Activated gamma-delta T cell treated with anti-CD3 and anti-CD28 coated beads, Interleukin-2, amount 50 U/mL, for 16 hours (primary cell): ENCODE data around the gene KANSL3.
A peak's percentile ranks its signal among the peaks of the same experiment; 100 is the strongest.
"Not testable (repeated sequence)": the region's sequence is repeated elsewhere in the genome, so short reads cannot be mapped to it uniquely, and the experiment has no call there.

Experiments
- DNase-seq: peaks from one replicate; pipeline ENCODE4 v3.0.0-alpha.2; 2020; ENCODE audit warnings: low read depth

Gene KANSL3

DNA sequence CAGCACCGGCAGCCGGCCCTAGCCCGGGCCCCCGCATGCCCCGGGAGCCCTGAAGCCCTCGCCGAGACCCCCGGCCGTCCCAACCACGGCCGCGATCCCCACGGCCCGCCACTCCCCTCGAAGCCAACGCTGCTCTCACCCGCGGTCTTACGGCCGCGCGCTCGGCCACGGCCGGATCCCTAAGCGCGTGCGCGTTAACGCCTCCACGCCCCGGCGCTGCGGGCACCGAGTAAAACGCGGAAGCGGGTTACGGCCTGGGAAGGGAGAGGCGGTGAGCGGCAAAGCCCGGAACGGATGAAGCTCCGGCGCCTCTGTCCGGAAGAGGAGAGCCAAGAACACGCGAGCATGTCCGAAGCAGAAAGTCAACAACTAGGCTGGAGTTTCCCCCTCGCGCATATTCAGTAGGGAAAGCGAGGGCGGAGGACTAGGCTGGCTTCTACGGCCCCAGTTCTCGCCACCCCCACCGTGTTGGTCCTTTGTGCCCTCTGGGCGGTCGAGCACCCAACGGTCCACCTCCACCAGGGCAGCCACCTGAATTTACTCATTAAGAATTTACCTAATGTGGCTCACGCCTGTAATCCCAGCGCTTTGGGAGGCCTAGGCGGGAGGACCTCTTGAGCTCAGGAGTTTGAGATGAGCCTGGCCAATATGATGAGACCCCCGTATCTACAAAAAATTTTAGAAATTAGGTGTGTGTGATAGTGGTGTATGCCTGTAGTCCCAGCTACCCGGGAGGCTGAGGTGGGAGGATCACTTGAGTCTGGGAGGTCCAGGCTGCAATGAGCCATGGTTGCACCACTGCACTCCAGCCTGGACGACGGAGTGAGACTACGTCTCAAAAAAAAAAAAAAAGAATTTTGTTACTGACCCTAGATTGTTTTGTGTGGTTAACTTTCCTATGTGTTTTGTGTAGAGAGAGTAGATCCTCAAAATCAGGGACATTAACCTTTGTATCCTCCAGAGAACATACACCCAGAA, at the start of gene KANSL3:
KANSL3 (minus strand) TSS at position 169 of the 978 bp plus-strand sequence. CDS start 1,177 bp downstream, outside the sequence.
- peak; percentile 80 for DNase-seq

DNA sequence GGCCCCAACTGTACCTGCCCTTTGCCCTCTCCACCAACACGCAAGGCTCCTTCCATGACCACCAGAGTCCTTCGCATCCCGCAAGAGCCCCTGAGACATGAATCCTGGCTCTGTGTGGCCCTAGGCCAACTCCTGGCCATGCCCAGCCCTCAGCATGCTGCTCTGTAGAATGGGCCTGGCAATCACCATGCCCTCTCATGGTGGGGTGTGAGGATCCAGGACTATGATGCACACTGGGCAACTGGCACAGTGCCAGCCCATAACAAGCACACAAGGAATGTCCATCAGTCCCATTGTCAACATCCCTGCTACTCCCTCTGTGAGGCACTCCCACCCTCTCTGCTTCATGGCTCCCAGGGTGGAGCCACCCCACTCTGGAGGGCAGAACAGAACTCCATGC, 49.2 kb upstream of the KANSL3 start:
- DNase-seq: no peak

DNA sequence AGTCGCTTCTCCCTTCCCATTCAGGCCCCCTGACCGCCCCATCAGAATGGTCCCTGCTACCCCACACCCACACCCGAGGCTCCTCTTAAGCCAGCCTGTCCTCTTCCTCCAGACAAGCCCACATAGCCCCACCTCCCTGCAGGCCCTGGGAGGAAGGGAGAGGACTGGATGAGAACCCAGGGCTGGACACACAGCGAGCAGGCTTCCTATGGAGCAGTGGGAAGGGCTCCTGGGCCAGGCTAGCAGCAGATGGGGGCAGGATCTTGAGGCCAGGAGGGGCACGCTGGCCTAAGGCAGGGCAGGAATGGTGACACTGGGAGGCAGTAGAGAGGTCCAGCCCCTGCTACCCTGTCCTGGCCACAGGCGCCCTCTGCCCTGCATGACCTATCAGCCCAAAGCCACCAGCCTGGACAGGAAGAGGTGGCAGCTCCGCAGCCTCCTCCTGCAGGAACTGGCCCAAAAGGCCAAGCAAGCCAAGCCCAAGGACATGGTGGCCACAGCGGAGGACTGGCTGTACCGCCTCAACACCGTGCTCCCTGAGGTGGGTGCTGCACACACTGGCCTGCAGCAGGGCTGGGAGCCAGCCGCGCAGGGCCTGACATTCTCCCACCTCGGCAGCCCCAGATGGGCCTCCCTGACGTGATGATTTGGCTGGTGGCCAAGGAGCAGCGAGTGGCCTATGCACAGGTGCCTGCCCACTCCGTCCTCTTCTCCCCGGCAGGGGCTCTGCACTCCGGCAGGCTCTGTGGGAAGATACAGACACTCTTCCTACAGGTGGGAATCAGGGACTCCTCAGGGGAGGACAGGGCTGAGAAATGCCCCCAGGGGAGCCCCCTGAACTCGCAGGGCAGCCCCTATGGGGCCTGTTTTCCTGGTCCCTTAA, 47.7 kb upstream of the KANSL3 start:
- no peak for DNase-seq

DNA sequence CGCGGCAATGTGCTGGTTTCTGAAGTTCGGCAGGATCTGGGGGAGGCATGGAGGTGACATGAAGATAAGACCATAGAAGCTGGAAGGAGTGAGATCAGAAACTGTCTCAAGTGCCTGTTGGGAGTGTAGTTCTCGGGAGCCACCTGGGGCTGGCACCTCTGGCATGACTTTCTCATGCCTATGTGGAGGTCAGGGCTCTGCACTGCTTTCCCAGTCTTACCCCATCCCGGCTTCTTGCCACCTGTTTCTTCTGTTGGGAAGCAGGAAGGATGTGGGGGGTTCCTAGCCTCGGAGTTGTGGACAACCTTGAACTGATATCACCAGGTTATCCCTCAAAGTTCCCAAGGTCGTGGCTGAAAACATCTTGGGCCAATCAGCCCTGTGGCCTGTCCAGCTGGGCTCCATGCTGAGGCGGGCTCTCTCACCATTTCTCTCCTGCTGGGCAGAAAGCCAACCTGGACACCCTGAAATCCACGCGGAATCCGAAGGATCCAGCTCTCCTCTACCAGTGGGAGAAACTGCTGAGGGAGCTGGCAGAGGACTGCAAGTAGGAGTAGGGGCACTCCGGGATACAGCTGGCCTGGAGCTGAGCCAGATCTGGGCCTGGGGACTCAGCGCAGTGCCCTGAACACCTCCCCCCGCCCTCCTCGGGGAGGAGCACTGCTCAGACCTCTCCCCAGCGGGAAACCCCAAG, 46.9 kb upstream of the KANSL3 start:
- no peak for DNase-seq

DNA sequence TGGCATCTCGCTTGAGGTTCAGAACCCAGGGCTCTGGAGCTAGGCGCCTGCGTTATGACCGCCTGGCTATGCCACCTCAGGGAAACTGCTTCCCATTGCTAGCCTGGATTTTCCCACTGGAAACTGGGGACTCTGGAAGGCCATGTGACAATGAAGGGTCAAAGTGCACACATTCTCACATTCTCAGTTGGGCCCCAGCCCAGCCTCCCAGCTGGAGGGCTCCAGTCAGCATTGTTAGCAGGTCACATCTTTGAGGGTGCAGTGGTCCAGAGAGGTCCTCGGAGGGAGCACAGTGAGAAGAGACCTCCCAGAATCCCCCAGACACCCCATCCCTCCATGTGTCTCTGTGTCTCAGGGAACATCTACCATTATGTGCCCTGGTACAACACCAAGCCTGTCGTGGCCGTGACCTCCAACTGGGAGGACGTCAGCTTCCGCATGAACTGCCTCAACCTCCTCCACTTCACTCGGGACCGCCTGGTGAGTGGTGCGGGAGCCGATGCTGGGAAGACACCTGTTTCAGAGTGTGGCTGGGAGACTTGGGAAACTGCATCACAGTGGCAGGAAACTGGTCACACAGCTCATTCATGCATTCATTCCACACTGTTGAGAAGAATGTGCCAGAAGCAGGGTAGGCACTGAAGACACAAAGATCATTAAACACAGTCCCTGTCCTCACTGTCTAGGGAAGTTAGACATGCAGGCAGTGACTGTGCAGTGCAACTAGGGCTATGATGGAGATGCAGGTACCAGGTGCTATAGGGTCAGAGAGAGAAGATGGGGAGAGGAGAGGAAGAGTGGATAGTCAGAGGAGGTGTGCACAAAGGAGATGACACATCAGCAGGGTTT, 46.1 kb upstream of the KANSL3 start:
- no peak for DNase-seq

DNA sequence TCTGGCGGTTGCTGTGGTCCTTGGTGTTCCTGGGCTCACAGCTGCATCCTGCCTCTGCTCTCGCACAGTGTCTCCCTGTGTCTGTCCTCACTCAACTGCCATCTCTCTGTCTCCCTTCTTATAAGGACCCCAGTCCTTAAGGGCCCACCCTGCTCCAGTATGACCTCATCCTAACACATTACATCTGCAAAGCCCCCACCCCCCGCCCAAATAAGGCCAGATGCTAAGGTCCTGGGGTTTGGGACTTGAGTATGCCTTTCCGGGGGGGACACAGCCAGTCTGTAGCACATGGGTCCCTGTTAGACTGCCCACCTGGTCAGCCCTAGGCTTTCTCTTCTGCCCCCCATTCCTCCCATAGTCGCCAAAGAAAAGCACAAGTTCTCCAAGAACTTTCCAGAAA, 45.2 kb upstream of the KANSL3 start:
- DNase-seq: no peak

DNA sequence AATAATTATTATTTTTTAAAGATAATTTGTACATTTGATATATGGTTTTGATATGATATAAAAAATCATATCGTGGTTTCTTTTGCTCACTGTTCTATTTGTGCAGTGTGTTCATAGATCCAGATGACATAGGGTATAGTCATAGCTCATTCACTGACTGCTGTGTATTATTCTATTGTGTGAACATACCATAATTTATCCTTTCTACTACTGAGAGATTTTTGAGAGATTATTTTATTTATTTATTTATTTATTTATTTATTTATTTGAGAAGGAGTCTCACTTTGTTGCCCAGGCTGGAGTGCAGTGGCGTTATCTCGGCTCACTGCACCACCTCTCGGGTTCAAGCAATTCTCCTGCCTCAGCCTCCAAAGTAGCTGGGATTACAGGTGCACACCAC, 43.4 kb upstream of the KANSL3 start:
- DNase-seq: no peak

DNA sequence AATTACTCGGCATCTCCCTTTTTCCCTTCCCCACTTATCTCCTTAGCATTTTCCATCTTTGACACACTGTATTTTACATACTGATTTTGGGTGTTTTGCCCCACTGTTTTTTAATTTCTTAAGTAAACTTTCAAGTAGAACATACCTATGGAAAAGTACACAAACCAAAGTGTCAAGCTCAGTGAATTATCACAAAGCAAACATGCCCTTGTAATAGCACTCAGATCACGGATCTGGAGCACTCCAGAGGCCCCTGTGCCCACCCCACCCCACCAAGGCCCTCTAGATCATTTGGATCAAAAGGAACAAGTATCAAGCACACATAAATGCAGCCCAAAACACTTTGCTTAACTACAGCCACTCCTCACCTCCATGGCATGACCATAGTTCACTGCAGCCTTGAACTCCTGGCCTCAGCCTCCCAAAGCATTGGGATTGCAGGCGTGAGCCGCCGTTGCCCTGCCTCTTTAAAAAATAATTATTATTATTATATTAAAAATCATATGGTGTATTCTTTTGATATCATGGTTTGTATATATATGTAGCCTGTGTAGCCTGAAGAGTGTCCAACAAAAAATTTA, 42.5 kb upstream of the KANSL3 start:
- no peak for DNase-seq

DNA sequence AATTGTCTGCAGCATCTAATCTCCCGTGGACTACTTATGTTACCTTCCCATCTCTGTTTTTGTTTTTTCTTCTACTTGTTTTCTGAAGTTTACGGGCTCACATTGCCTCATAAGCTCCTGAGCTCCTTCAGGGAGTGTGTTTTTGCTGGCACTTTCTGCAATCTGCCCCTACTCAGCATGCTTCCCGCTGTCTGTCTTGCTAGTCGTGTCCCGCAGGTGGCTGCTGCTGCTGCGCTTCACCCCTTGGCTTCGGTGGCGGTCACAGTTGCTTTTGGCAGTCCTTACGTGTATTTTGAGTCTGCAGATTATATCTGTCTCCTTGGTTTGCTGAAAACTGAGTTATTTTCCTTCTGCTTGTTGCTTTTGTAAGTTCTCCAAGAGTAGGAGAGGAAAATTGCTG, 41.7 kb upstream of the KANSL3 start:
- DNase-seq: no peak

DNA sequence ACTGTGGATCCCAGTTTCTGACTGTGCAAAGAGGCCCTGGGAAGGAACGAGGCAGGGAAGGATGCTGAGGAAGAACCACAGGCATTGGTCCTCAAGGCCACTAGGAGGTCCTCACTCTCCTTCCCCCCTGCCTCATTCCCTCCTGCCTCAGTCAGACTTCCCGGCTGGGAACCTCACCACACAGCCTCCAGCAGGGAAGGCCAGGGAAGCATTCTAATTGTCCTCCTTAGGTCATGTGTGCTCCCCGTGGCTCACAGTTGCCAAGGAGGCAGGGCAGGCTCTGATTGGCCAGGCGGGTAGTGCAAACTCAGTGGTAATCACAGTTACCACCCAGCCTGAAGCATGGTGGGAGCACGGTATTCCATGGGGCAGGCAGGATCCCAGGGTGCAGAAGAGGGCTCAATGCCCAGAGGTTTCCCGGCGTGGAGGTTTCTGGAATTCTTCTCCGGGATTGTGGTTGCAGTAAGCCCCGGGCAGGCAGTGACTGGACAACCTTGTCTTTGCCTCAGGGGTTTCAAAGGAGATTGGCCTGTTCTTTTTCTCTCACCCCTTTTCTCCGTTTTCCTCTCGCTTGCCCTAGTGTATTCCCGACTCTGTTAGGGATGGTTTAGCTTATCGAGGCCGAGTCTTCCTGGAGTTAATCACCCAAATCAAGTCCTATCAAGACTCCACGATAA, 31.6 kb upstream of the KANSL3 start:
- DNase-seq: no peak

DNA sequence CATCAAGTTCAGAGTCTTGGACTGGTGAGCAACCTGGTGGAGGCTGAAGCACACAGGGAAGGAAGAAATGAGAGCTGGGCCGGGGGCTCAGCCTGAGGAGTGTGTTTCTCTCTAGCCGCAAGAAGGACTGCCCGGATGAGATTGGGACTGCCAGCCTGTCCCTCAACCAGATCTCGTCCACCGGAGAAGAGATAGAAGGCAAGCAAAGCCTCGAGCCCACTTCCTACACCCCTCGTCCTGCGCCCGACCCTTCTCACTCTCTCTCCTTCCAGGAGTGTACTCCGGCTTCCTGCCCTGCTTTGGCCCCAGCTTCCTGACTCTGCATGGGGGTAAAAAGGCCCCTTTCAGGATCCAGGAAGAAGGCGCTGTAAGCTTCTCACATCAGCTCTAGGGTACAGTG, 30.7 kb upstream of the KANSL3 start:
- DNase-seq: no peak

DNA sequence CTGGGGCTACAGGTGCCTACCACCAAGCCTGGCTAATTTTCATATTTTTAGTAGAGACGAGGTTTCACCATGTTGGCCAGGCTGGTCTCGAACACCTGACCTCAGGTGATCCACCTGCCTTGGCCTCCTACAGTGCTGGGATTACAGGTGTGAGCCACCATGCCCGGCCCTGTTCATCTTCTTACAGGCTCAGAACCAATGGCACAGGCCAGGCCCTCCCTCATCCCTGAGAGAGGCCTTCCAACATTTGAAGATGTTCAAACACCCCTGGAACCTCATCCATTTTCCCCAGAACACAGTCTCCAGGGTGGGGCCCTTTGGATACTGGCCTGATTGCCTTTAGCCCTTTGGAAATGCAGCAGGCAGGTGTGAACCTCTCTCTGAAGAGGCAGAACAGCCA, 27.6 kb upstream of the KANSL3 start:
- not testable (repeated sequence) for DNase-seq

DNA sequence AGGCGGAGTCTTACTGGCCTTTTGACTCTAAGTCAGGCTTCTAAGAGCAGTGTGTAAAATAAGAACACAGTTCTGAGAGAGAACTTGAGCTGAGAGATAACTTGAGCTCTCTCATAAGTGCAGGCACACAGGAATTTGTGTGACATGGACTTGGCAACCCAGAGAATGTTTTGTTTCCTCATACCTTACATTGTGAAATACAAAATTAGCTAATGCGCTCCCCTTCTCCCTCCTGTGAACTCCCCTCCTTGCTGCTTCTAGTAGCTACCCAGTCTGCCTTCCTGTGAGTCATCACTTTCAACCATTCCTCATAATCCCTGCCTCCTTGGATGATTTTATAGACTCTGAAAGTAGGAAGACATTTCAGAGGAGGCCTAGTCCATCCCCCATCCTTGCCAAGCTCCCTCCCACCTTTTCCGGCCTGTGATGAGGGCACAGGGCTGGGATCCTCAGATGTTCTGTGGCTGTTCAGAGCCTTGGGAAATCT, 27.0 kb upstream of the KANSL3 start:
- no peak for DNase-seq

DNA sequence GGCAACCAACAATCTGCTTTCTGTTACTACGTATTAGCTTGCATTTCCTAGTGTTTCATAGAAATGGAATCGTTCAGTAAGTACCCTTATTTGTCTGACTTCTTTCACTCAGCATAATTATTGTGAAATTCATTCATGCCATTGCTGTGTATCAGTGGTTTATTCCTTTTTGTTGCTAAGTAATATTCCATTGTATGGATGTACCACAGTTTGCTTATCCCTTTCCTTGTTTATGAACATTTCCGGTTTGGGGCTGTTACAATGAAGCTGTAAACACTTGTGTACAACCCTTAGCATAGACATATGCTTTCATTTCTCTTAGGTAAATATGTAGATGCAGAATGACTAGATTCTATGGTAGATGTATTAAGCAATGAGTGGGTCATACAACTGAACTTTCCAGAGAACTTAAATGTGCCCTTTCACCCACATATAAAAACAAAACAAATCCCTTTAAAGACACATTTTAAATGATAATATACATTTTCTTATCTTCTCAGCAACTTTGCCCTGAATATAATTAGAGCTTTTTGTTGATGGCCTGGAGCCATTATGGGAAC, 26.3 kb upstream of the KANSL3 start:
- DNase-seq: no peak

DNA sequence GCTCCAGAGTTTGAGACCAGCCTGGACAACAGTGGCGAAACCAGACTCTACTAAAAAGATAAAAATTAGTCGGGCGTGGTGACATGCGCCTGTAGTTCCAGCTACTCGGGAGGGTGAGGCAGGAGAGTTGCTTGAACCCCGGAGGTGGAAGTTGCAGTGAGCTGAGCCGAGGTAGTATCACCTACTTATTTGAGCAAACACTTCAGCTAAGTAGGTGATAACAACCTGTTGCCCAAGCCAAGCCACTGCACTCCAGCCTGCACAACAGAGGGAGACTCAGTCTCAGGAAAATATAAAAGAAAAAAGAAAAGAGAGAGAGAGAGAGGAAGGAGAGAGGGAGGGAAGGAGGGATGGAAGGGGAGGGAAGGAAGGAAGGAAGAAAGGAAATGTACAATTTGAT, 25.7 kb upstream of the KANSL3 start:
- DNase-seq: no peak

DNA sequence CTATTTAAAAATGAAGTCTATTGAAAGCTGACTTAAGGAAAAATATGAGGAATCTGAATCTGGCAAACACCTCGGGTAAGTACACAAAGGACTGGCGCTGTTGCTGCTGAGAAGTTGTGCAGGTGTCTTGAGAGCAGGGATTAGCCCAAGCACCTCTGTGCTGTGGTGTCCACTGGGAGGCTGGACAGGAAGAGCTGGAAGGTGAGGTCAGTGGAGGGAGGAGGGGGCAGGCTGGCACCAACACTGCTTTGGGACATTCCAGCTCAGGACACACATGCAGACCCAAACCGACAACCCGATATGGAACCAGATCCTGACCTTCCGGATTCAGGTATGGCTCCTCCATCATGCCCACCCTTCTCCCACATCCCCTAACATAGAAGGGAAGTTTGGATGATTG, 25.1 kb upstream of the KANSL3 start:
- no peak for DNase-seq

DNA sequence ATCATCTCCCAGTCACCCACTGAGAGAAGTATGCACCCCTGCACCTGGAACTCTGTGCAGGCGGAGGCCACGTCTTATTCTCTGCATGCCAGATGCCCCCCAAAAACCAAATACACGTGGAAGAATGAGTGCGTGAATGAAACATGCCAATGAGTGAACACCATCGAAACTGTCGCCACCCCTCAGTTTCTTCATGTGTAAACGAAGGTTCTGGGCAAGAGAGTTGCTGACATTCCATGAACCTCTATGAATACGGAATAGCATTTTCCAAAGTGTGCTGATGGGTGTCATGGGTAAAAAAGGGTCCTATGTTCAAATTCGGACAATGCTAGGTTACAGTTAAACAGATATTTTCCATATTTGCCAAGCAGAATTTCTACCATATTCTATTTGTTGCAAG, 24.2 kb upstream of the KANSL3 start:
- no peak for DNase-seq

DNA sequence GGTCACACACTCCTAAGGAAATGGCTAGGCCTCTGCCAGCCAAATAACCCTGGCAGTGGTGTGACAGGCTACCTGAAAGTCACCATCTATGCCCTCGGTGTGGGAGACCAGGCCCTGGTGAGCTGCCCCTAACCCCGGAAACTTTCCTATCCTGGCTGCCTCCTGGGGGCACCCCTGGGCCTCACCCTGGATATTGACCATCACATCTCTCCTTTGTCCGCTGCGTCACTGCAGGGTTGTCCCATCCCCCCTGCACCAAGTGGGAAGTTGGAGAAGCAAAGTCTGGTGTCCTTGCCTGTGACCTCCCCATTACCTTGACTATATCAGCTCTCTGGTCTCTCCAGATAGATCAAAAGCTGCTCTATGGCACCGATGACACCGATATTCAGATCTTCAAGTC, 23.2 kb upstream of the KANSL3 start:
- DNase-seq: no peak

DNA sequence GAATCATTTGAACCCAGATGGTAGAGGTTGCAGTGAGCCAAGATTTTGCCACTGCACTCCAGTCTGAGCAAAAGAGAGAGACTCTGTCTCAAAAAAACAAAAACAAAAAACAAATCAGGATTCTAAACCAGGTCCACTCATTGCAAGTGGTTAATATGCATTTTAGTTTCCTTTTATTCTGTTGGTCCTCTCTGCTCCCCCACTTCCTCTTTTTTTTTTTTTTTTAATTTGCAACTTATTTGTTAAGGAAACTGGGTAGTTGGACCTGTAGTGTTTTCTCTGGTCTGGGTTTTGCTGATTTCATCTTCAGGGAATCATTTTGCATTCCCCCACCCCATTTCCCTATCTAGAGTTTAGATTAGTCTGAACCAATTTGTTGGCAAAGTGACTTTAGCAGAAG, 18.4 kb upstream of the KANSL3 start:
- DNase-seq: no peak

DNA sequence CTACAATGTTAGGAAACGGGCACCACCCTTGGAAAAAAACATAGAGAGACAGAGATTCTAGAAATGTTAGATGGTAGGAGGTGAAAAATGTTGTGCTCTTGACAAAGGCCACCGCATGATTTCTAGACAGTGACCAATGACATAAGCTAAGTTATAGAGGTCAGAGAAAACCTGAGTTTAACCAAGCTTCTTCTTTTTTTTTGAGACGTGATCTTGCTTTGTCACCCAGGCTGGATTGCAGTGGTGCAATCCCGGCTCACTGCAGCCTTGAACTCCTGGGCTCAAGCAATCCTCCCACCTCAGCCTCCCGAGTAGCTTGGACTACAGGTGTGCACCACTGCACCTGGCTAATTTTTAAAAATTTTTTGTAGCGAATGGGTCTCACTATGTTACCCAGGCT, 17.4 kb upstream of the KANSL3 start:
- no peak for DNase-seq
